HL-60/S4 (cell line): ENCODE results near the gene GBE1.
"Not testable (repeated sequence)": the region's sequence is repeated elsewhere in the genome, so short reads cannot be mapped to it uniquely, and the experiment has no call there.

Experiments
- in situ Hi-C: fragments of 300-500 bp; cut with MboI; formaldehyde crosslinking; loops from 2 replicates; pipeline ENCODE4 v1.14.3; 2022; ENCODE audit warnings: low sequenced_read_pairs

The GBE1 gene

GRCh38 chr3:81760924-81761903 is at the start of gene GBE1:
Gene GBE1 (minus strand): TSS chr3:81761645. CDS start chr3:81761517, 128 bp downstream.
- in situ Hi-C loops = no loop called here

- in situ Hi-C loops = no loop called here
Observed at GRCh38 chr3:81808900-81809299, 47.5 kb upstream of the GBE1 start.

- in situ Hi-C loops = no loop called here
Observed at GRCh38 chr3:81799403-81799802, 38.0 kb upstream of the GBE1 start.

- in situ Hi-C loops = no loop called here
Observed at GRCh38 chr3:81793410-81793809, 32.0 kb upstream of the GBE1 start.

- in situ Hi-C loops = no loop called here
Observed at GRCh38 chr3:81790117-81790516, 28.7 kb upstream of the GBE1 start.

- in situ Hi-C loops = no loop called here
Observed at GRCh38 chr3:81789691-81790090, 28.2 kb upstream of the GBE1 start.

- in situ Hi-C loops = no loop called here
Observed at GRCh38 chr3:81788610-81789009, 27.2 kb upstream of the GBE1 start.

GRCh38 chr3:81788044-81788443 is 26.6 kb upstream of the GBE1 start:
- in situ Hi-C loops = no loop called here

- in situ Hi-C loops = no loop called here
Observed at GRCh38 chr3:81782585-81782984, 21.1 kb upstream of the GBE1 start.

- in situ Hi-C loops = no loop called here
Observed at GRCh38 chr3:81778678-81779182, 17.3 kb upstream of the GBE1 start.

- in situ Hi-C loops = no loop called here
Observed at GRCh38 chr3:81776643-81777042, 15.2 kb upstream of the GBE1 start.

- in situ Hi-C loops = no loop called here
Observed at GRCh38 chr3:81770710-81771109, 9.3 kb upstream of the GBE1 start.

GRCh38 chr3:81769299-81769698 is 7.9 kb upstream of the GBE1 start:
- in situ Hi-C loops = no loop called here

- in situ Hi-C loops = not testable (repeated sequence)
Observed at GRCh38 chr3:81767250-81767859, 5.9 kb upstream of the GBE1 start.

GRCh38 chr3:81765400-81765799 is 4.0 kb upstream of the GBE1 start:
- in situ Hi-C loops = no loop called here

GRCh38 chr3:81764665-81765064 is 3.2 kb upstream of the GBE1 start:
- in situ Hi-C loops = no loop called here

GRCh38 chr3:81764002-81764401 is 2.6 kb upstream of the GBE1 start:
- in situ Hi-C loops = no loop called here

GRCh38 chr3:81763001-81763400 is 1.6 kb upstream of the GBE1 start:
- in situ Hi-C loops = no loop called here

GRCh38 chr3:81761904-81762580 is 597 bp upstream of the GBE1 start:
- in situ Hi-C loops = no loop called here

GRCh38 chr3:81760215-81760614 is 1.2 kb downstream of the GBE1 start:
- in situ Hi-C loops = no loop called here

GRCh38 chr3:81758771-81759170 is 2.7 kb downstream of the GBE1 start:
- in situ Hi-C loops = not testable (repeated sequence)
